Measurements from ENCODE around the gene HNRNPA1. TPM values are rescaled to one million over a fixed set of nuclear protein-coding genes. Genes with fewer than 3 reads are reported as not detected.

HNRNPA1 gene
- total and polyA plus RNA-seq, 9 of the 15 experiments (the other 6 are each of a cell fraction or from before 2014, with no cell fraction given) = 1,166 to 2,703 (median 1,815) TPM

- no peak for TF ChIP-seq TFE3 (CRISPR knock-in tag; IDR thresholded peaks at IDR 0.05)
- TF ChIP-seq ZNF766 (CRISPR knock-in tag; conservative IDR thresholded peaks at IDR 0.05) = 0 out of 2 replicates have a peak, but pooled peaks have one; percentile 19
- no peak for TF ChIP-seq TSHZ1 (CRISPR knock-in tag; IDR thresholded peaks at IDR 0.05)
- TF ChIP-seq NUFIP1 (IDR thresholded peaks at IDR 0.05; ENCODE audit: partially characterized antibody) = no peak
- TF ChIP-seq ZNF431 (CRISPR knock-in tag; IDR thresholded peaks at IDR 0.05) = no peak
- TF ChIP-seq MCM2 (IDR thresholded peaks at IDR 0.05; ENCODE audit: low read depth) = no peak
- no peak for TF ChIP-seq SMARCA4 (IDR thresholded peaks at IDR 0.05)
- TF ChIP-seq ZKSCAN1 (IDR thresholded peaks at IDR 0.05; ENCODE audit: low read depth, low read length) = no peak
- no peak for TF ChIP-seq HDAC2 (IDR thresholded peaks at IDR 0.05)
- peak; percentile 59; the same call in 1 of the 2 replicates for TF ChIP-seq ARID3A (IDR thresholded peaks at IDR 0.05; ENCODE audit: borderline replicate concordance, low read depth, low read length)
- TF ChIP-seq PCBP2 (IDR thresholded peaks at IDR 0.05; ENCODE audit: low read depth, low read length, poor library complexity, severe bottlenecking) = no peak
- 0 out of 2 replicates have a peak, but pooled peaks have one; percentile 22 for TF ChIP-seq ESRRA (IDR thresholded peaks at IDR 0.05; ENCODE audit: borderline replicate concordance, low read depth)
- TF ChIP-seq TCF7 (IDR thresholded peaks at IDR 0.05; ENCODE audit: borderline replicate concordance) = no peak
- TF ChIP-seq ATF7 (IDR thresholded peaks at IDR 0.05) = peak; percentile 95
- peak; percentile 85 for TF ChIP-seq CHD1 (IDR thresholded peaks at IDR 0.05; ENCODE audit: low read length)
- TF ChIP-seq HNRNPK (IDR thresholded peaks at IDR 0.05; ENCODE audit: low read depth, low read length, poor library complexity, severe bottlenecking) = no peak
- peak; percentile 29; the same call in 1 of the 2 replicates for TF ChIP-seq HSF4 (CRISPR knock-in tag; IDR thresholded peaks at IDR 0.05; ENCODE audit: borderline replicate concordance)
Measured at GRCh38 chr12:54280468-54281260, at the start of gene HNRNPA1 (continued).

Measured in K562 (cell line).